Stimulated activated CD8-positive, alpha-beta memory T cell treated with anti-CD3 and anti-CD28 coated beads, Interleukin-7, amount 100 ng/mL, for 24 hours (primary cell): Measurements from ENCODE around the gene THSD4.
"Not testable (repeated sequence)": the region's sequence is repeated elsewhere in the genome, so short reads cannot be mapped to it uniquely, and the experiment has no call there.

Experiments
- DNase-seq: peaks from one replicate; pipeline ENCODE4 v3.0.0-alpha.2; 2020; ENCODE audit warnings: low read depth

The THSD4 gene

GRCh38 chr15:71261418-71261817 is 146.1 kb downstream of the THSD4 start:
- DNase-seq, result no peak

- no peak for DNase-seq
Observed at GRCh38 chr15:71261909-71262308, 146.6 kb downstream of the THSD4 start.

- no peak for DNase-seq
Observed at GRCh38 chr15:71262599-71262998, 147.3 kb downstream of the THSD4 start.

- not testable (repeated sequence) for DNase-seq
Observed at GRCh38 chr15:71265606-71266005, 150.3 kb downstream of the THSD4 start.

- DNase-seq, result no peak
Observed at GRCh38 chr15:71271327-71271726, 156.1 kb downstream of the THSD4 start.

GRCh38 chr15:71272932-71273331 is 157.7 kb downstream of the THSD4 start:
- DNase-seq, result no peak

GRCh38 chr15:71273731-71274447 is 158.6 kb downstream of the THSD4 start:
- no peak for DNase-seq

GRCh38 chr15:71274448-71274798 is 159.2 kb downstream of the THSD4 start:
- no peak for DNase-seq

GRCh38 chr15:71275098-71275497 is 159.8 kb downstream of the THSD4 start:
- no peak for DNase-seq

GRCh38 chr15:71275566-71276335 is 160.5 kb downstream of the THSD4 start:
- no peak for DNase-seq

- no peak for DNase-seq
Observed at GRCh38 chr15:71276336-71276665, 161.0 kb downstream of the THSD4 start.

GRCh38 chr15:71278989-71279756 is 163.9 kb downstream of the THSD4 start:
- DNase-seq, result no peak

- DNase-seq, result no peak
Observed at GRCh38 chr15:71279757-71280141, 164.5 kb downstream of the THSD4 start.

- no peak for DNase-seq
Observed at GRCh38 chr15:71280206-71280605, 164.9 kb downstream of the THSD4 start.

- DNase-seq, result no peak
Observed at GRCh38 chr15:71281256-71281655, 166.0 kb downstream of the THSD4 start.

- no peak for DNase-seq
Observed at GRCh38 chr15:71282076-71282475, 166.8 kb downstream of the THSD4 start.

- no peak for DNase-seq
Observed at GRCh38 chr15:71288348-71288955, 173.2 kb downstream of the THSD4 start.

GRCh38 chr15:71290002-71290401 is 174.7 kb downstream of the THSD4 start:
- no peak for DNase-seq

GRCh38 chr15:71290881-71291635 is 175.8 kb downstream of the THSD4 start:
- no peak for DNase-seq

GRCh38 chr15:71291723-71292122 is 176.5 kb downstream of the THSD4 start:
- no peak for DNase-seq

GRCh38 chr15:71293723-71294122 is 178.5 kb downstream of the THSD4 start:
- no peak for DNase-seq
